Measurements from ENCODE around the gene DNAH12.

DNA sequence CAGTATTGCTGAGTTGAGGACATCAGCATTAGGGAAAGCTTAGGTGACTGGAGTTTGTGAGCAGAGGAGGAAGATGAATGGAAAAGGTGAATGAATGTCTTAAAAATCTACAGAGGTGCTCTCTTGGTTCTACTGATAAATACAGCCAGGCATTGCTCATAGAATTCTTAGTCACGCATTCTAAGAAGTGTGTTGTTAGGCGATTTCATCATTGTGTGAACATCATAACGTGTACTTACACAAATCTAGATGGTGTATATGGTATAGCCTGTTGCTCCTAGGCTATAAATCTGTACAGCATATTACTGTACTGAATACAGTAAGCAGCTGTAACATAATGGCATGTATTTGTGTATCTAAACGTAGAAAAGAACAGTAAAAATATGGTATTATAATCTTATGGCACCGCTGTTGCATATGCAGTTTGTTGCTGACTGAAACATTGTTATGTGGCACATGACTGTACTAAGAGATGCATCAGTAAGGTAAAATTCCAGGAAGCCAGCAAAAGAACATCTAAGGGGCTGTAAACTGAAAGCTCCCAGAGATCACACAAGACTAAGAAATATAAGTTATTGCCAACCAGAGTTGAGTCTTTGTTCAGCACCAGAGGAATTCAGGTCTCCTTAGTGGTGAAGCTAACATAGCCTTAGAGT is 208.7 kb downstream of the DNAH12 start:
- TF ChIP-seq, protein P1, sequence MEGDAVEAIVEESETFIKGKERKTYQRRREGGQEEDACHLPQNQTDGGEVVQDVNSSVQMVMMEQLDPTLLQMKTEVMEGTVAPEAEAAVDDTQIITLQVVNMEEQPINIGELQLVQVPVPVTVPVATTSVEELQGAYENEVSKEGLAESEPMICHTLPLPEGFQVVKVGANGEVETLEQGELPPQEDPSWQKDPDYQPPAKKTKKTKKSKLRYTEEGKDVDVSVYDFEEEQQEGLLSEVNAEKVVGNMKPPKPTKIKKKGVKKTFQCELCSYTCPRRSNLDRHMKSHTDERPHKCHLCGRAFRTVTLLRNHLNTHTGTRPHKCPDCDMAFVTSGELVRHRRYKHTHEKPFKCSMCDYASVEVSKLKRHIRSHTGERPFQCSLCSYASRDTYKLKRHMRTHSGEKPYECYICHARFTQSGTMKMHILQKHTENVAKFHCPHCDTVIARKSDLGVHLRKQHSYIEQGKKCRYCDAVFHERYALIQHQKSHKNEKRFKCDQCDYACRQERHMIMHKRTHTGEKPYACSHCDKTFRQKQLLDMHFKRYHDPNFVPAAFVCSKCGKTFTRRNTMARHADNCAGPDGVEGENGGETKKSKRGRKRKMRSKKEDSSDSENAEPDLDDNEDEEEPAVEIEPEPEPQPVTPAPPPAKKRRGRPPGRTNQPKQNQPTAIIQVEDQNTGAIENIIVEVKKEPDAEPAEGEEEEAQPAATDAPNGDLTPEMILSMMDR (IDR thresholded peaks at IDR 0.05) = no peak
- no peak for TF ChIP-seq POLR2A (IDR thresholded peaks at IDR 0.05)

Data from esophagus squamous epithelium (tissue), 4 donors.